GM18951 (cell line): ENCODE measurements around the gene SIPA1L3.
"Not testable (repeated sequence)": the region's sequence is repeated elsewhere in the genome, so short reads cannot be mapped to it uniquely, and the experiment has no call there.

Source experiments
- POLR2A ChIP-seq: IDR thresholded peaks from 4 replicates; pipeline ENCODE4 v1.6.1; 2011; ENCODE audit warnings: mild to moderate bottlenecking; ENCODE audit not compliant: insufficient read length, insufficient read depth; ENCODE audit errors: extremely low read depth
- in situ Hi-C: fragments of 300-500 bp; cut with MboI; formaldehyde crosslinking; loops from one replicate; pipeline ENCODE4 v1.12.0; 2022; ENCODE audit warnings: low sequenced_read_pairs, mixed read lengths, inconsistent platforms; ENCODE audit not compliant: unreplicated experiment

Gene SIPA1L3

DNA sequence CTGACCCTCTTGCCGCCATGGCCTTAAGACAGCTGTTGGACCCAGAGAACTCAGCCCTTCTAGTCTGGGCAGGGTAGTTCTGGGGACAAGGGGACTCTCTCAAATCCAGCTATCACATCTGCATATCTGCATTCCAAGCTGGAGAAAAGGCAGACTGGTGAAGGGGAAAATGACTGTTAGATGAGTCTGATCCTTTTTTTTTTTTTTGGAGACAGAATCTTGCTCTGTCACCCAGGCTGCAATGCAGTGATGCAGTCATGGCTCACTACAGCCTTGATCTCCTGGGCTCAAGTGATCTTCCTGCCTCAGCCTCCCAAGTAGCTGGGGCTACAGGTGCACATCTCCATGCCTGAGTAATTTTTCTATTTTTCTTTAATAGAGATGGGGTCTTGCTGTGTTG is 114.3 kb downstream of the SIPA1L3 start:
- in situ Hi-C loops: no loop called here
- TF ChIP-seq POLR2A: no peak

DNA sequence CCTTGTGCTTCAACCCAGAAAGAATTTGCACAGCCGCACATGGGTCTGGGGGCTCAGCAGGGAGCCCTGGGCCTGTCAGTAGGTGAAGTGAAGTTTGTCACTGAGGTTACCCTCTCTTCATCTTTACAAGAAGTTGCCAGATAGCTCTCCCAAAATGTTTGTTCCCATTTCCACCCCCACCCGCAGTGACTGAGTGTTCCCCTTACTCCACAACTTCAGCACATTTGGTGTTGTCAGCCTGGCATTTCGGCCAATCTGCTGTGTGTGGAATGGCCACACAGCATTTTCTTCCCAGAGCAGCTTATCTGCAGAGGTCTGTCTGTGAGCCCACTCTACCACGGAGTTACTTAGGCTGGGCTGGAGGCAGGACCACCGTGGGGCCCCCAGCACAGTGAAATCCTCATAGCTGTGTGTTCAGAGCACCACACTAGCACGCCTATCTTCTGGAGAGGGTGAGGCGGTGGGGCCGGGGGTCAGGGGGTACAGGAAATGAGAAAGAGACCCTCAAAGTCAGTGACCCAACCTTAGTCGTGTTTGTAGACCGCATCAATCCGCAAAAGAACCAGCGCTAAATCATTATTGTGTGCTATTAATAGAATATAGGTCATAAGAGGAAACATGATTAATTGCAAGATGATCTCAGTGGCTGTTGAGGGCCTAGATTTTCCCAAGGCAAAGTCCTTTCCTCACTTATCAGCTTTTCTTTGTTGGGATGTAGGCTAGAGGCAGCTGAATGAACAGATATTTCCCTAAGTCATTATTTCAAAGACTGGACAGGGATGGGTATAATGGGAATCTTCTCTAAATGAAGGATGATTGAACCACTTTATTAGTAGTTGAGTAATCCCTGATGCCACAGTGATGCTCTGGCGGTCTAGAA is 116.0 kb downstream of the SIPA1L3 start:
- in situ Hi-C loops: no loop called here
- TF ChIP-seq POLR2A: no peak

DNA sequence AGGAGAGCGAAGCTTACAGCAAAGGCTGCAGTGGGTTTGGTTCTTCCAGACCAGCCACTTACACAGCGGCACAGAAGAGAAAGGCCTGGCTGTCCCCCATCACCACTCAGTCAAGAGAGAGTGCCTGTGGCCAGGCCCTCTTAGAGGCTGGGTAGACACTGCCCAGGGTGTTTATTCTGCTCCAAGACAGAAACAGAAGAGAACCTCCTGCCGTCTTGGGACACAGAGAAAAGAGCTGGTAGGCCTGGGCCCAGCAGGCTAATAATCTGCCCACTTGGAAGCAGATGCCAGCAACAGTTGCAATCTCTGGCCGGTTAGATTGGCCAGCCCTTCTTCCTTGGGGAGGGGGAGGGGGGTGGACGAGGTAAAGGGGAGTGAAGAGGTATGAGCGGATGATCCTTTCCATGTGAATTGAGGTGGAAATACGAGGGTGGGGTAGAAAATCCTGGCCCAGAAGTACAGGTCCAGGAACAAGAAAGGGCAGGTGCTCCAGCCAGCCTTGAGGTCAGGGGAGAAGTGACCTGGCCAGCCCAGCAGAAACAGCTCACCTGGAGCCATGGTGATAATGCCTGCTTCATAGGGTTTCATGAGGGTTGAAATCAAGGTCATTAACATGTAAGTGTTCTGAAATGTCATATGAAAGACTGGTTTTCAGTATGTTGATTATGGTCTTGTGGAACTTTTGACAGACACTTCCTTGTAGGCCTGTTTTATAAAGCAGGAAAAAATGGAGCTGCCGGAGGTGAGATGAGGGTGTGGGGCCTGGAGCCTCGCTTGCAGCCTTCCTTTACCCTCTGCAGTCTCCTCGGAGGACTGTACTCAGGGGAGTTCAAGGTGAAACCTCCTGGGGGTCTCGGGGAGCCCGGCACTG is 116.9 kb downstream of the SIPA1L3 start:
- no peak for TF ChIP-seq POLR2A
- in situ Hi-C loops: no loop called here

DNA sequence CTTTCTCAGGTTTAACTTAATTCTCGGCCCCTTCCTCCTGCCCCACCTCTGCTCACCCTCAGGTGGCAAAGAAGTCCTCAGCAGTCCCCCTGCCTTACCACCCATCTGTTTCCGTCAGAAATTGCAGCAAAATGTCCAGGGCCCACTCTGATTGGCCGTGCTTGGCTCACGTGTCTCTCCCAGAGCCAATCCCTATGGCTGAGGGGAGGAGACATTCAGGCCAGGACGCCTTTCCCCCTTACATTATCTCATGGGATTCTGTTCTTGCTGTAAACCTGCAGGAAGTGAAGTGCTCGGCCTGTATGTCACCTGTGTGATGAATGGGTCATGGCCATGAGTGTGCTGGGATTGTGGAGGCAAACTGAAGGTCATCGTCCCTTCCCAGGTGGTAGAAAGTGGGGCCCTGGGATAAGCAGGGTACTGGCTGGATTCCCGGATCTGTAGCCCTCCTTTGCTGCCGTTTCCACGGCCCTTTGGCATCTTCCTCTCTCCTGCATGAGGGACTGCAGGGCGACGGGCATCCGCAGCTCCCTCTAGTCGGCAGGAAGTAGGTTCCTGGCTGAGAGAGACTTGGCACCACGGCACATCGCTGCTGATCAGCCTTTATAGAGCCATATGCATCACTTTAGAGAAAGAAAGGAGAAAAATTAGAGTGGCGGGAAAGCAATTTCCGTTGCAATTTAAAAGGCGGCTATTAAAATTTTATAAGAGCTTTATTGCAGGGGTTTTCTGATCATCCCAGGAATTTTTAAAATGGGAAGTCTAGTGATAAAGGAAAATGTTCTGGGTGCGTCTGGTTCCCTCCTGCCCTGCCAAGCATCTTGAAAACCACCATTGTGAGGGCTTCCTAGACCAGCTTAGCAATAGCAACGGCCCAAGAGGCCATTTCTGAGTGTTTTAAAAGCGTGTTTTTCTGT is 118.2 kb downstream of the SIPA1L3 start:
- TF ChIP-seq POLR2A: no peak
- in situ Hi-C loops: no loop called here

DNA sequence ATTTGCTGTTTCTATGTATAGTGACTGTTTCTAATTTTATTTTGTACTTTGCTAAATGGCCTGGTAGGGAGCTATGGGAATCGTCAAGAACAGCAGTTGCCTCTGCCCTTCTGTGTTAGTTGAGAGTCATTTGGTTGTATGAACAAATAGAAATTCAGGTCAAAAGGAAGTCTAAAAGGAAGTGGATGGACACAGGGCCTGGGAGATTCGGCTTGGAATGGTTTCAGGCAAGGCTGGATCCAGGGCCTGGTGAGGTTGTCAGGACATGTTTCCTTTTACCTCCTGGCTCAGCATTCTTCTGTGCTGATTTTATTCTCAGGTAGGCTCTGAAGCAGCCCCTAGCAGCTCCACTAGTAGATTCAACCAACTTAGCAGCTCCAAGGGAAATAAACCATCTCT is 118.9 kb downstream of the SIPA1L3 start:
- no peak for TF ChIP-seq POLR2A
- in situ Hi-C loops: no loop called here

DNA sequence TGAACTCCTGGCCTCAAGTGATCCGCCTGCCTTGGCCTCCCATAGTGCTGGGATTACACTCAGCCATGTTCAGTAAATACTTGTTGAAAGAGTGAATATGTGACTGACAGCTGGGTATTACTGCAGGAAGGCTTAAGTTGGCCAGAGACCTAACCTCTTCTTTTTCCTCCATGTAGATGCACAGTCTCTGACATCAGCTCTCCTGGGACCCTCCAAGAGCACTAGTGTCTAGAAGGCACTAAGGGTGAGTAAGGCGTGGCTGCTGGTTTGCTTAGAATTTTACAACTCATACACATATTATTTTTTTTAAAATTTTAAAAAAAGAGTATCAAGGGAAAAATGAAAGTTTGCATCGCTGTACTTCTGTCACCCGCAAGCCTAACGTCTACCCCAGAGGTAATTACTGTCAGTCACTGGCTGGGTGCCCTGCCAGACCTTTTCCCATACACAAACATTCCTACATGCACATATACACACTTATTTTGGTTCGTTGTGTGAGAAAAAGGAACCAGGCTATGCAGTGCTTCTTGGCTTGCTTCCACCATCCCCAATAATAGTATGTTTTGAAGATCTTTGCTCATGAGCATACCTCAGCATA is 122.0 kb downstream of the SIPA1L3 start:
- no peak for TF ChIP-seq POLR2A
- in situ Hi-C loops: no loop called here

DNA sequence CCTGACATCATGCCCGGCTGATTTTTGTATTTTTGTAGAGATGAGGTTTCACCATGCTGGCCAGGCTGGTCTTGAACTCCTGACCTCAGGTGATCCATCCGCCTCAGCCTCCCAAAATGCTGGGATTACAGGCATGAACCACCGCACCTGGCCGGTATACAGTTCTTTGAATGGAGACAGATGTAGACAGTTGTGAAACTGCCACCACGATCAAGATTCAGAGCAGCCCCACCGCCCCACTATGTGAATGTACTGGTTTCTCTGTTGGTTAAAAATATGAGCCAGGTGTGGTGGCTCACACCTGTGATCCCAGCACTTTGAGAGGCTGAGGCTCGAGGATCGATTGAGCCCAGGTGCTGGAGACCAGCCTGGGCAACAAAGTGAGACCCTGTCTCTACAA is 123.0 kb downstream of the SIPA1L3 start:
- in situ Hi-C loops: not testable (repeated sequence)

DNA sequence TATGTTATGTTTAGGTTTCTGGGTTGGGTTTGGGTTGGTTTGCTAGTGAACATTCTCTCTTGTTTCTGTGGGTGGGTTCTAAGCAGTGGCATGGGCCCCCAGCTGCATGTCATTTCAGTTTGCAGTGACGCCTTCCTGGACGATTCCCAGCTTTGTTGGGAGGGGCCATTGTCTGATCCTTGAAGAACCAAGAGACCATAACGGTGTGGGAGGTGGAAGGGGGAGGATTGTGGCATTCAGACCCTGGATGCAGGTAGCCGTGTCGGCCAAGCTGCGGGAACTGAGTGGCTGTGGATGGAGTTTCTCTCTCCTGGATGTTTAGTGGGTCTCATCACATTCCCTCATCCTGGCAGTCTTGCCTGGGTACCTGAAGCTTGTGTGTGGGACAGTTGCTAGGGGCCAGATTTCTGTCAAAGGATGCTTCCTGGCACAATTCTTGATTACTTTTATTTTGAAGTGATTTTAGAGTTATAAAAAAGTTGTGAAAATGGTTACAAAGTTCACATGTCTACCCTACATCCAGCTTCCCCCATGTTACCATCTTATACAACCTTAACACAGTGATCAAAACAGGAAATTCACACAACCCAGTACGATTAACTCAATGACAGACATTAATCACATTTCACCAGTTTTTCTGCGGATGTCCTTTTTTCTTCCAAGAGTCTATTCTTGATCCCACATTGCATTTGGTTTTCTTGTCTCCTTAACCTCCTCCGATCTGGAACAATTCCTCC is 123.8 kb downstream of the SIPA1L3 start:
- in situ Hi-C loops: no loop called here
- no peak for TF ChIP-seq POLR2A

DNA sequence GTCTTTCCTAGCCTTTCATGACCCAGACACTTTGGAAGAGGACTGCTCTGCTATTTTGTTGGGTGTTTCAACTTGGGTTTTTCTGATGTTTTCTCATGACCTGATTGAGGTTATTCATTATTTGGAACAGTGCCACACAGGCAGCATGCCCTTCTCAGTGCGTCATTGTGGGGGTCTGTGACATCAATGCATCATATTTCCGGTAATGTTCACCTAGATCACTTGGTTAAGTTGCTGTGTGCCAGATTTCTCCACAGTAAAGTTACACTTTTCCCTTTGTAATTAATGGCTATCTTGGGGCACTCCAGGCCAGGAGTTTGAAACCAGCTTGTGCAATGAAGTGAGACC is 124.4 kb downstream of the SIPA1L3 start:
- in situ Hi-C loops: no loop called here

DNA sequence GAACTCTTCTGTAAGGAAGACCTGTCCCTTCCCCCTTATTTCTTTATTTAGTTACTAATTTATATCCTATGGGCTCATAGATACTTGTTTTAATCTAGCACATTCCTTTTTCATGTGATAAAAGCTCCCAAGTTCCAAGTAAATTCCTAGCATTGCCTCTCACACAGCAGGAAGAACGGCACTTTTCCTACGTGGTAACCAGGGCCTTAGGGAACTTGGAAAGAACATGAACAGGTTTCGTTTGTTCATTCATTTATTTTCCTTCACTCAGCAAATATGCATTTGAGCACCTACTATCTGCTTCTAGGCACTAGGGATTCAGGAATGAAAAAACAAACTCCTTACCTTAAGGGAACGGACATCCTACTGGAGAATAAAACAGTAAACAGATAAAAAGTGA is 125.1 kb downstream of the SIPA1L3 start:
- in situ Hi-C loops: no loop called here
- TF ChIP-seq POLR2A: no peak

More for the DNA sequence above, 124.4 kb downstream of the SIPA1L3 start:
- no peak for TF ChIP-seq POLR2A

DNA sequence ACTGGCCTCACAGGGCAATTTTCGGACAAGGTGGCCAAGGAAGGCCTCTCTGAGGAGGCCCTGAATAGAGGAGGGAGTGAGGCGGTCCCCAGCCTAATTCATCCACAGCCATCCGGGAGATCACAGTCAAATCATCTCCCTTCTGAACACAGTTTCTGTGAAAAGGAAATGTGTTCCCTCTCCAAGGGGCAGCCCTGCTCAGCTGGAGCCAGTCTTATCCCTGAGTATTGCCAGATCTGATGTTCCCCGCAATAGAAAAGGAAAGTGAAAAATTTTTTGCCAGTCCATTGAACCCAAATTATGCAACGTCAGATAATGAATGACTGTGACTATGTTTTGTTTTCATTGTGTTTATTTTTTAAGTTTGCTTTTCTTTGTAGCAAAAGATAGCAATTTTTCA is 125.9 kb downstream of the SIPA1L3 start:
- no peak for TF ChIP-seq POLR2A
- in situ Hi-C loops: no loop called here
